Astrocyte (in vitro differentiated cells and primary cell): ENCODE results near the gene MUC4. TPM values are rescaled to one million over a fixed set of nuclear protein-coding genes. Genes with fewer than 3 reads are reported as not detected.
"Not testable (repeated sequence)": the region's sequence is repeated elsewhere in the genome, so short reads cannot be mapped to it uniquely, and the experiment has no call there.

Experiments
- DNase-seq: peaks from one replicate; pipeline ENCODE4 v3.0.0-alpha.2; 2010; ENCODE audit warnings: low read depth
- FAIRE-seq: peaks from 2 replicates; lab custom pipeline; 2011; peaks lifted over from hg19 to GRCh38; lab: Jason Lieb, UNC
- H2AFZ ChIP-seq: 2 replicates; pipeline ENCODE4 v1.6.0; 2012; ENCODE audit warnings: low read depth, low read length, inconsistent platforms
- H3K27ac ChIP-seq: 2 replicates; pipeline ENCODE4 v1.5.1; 2011; ENCODE audit warnings: low read depth, low read length, inconsistent platforms
- H3K27me3 ChIP-seq: 2 replicates; pipeline ENCODE4 v1.6.0; 2011; ENCODE audit warnings: low read length, inconsistent platforms; ENCODE audit not compliant: insufficient read depth
- H3K36me3 ChIP-seq: 2 replicates; pipeline ENCODE4 v1.5.1; 2011; ENCODE audit warnings: low read length, inconsistent platforms; ENCODE audit not compliant: insufficient read depth
- H3K4me1 ChIP-seq: 2 replicates; pipeline ENCODE4 v1.5.1; 2011; ENCODE audit warnings: low read length, inconsistent platforms; ENCODE audit not compliant: insufficient read depth
- H3K4me2 ChIP-seq: 2 replicates; pipeline ENCODE4 v1.6.0; 2012; ENCODE audit warnings: low read length, inconsistent platforms
- H3K4me3 ChIP-seq: 2 replicates; pipeline ENCODE4 v1.5.1; 2011; ENCODE audit warnings: low read depth, mild to moderate bottlenecking, low read length, inconsistent platforms; ENCODE audit not compliant: insufficient read depth
- H3K79me2 ChIP-seq: 2 replicates; pipeline ENCODE4 v1.6.0; 2012; ENCODE audit warnings: mild to moderate bottlenecking, low read length, inconsistent platforms; ENCODE audit not compliant: insufficient read depth
- H3K9ac ChIP-seq: 2 replicates; pipeline ENCODE4 v1.6.0; 2012; ENCODE audit warnings: mild to moderate bottlenecking, low read length, inconsistent platforms
- H3K9me3 ChIP-seq: 2 replicates; pipeline ENCODE4 v1.5.1; 2012; ENCODE audit warnings: low read depth, mild to moderate bottlenecking, low read length, inconsistent platforms; ENCODE audit not compliant: insufficient read depth
- H4K20me1 ChIP-seq: 2 replicates; pipeline ENCODE4 v1.6.0; 2012; ENCODE audit warnings: low read length, inconsistent platforms; ENCODE audit not compliant: insufficient read depth
- H3K27ac Mint-ChIP-seq: one replicate; pipeline ENCODE4 v1.8.0; 2021; ENCODE audit warnings: mild to moderate bottlenecking, mixed read lengths; ENCODE audit not compliant: unreplicated experiment
- H3K27me3 Mint-ChIP-seq: one replicate; pipeline ENCODE4 v1.8.0; 2021; ENCODE audit warnings: low read depth, mixed read lengths; ENCODE audit not compliant: unreplicated experiment
- H3K36me3 Mint-ChIP-seq: one replicate; pipeline ENCODE4 v1.8.0; 2021; ENCODE audit warnings: low read depth, mixed read lengths; ENCODE audit not compliant: unreplicated experiment
- H3K4me1 Mint-ChIP-seq: one replicate; pipeline ENCODE4 v1.8.0; 2021; ENCODE audit warnings: low read depth, mixed read lengths; ENCODE audit not compliant: unreplicated experiment
- H3K4me3 Mint-ChIP-seq: one replicate; pipeline ENCODE4 v1.8.0; 2021; ENCODE audit warnings: mild to moderate bottlenecking, moderate library complexity, mixed read lengths; ENCODE audit not compliant: unreplicated experiment
- H3K9me3 Mint-ChIP-seq: one replicate; pipeline ENCODE4 v1.8.0; 2021; ENCODE audit warnings: mild to moderate bottlenecking, mixed read lengths; ENCODE audit not compliant: unreplicated experiment
- CTCF ChIP-seq: IDR thresholded peaks from 2 replicates; pipeline ENCODE4 v1.5.1; 2011; ENCODE audit warnings: low read depth, mild to moderate bottlenecking, inconsistent platforms, low read length, moderate library complexity; ENCODE audit not compliant: insufficient read depth
- EZH2 ChIP-seq: IDR thresholded peaks from 2 replicates; pipeline ENCODE4 v1.6.1; 2012; ENCODE audit warnings: mild to moderate bottlenecking, low read length, inconsistent platforms; ENCODE audit not compliant: insufficient read depth
- total RNA-seq: library from RNA; stranded (reverse); gene quantifications from 2 replicates; pipeline ENCODE4 v1.2.1, GENCODE V29; 2021

Gene MUC4
- total RNA-seq, 1 donor from 2014 or later, result 0.05 TPM

- no peak overlapping the region for H3K4me3 ChIP-seq
- Mint-ChIP-seq H3K4me1 (no peaks in the 10 kb centered on the region), H3K27ac (no peak overlapping the region), H3K36me3 (no peaks in the 10 kb centered on the region), H3K27me3 (peaks cover 43% of the 10 kb centered on the region), H3K4me3 (no peak overlapping the region), H3K9me3 (peaks cover 9% of the 10 kb centered on the region)
- peaks cover 23% of the 10 kb centered on the region for H3K27me3 ChIP-seq
- H3K9ac ChIP-seq, result no peak overlapping the region
- H3K36me3 ChIP-seq, result no peaks in the 10 kb centered on the region
- no peak overlapping the region for H2AFZ ChIP-seq
- no peaks in the 10 kb centered on the region for H3K4me1 ChIP-seq
- FAIRE-seq (no peak), DNase-seq (no peak)
- no peak overlapping the region for H3K4me2 ChIP-seq
- H3K9me3 ChIP-seq, result no peaks in the 10 kb centered on the region
- no peaks in the 10 kb centered on the region for H3K79me2 ChIP-seq
- no peaks in the 10 kb centered on the region for H4K20me1 ChIP-seq
- TF ChIP-seq CTCF, result no peak
- TF ChIP-seq EZH2, result no peak
- no peak overlapping the region for H3K27ac ChIP-seq
These were observed 67.3 kb downstream of the MUC4 start for GRCh38 chr3:195744437-195744836.

- H3K36me3 ChIP-seq, result no peaks in the 10 kb centered on the region
- no peak overlapping the region for H3K27ac ChIP-seq
- FAIRE-seq, result no peak
- no peak overlapping the region for H3K4me2 ChIP-seq
- no peak overlapping the region for H3K9ac ChIP-seq
- H3K4me3 ChIP-seq, result no peak overlapping the region
- H3K36me3 Mint-ChIP-seq, result no peaks in the 10 kb centered on the region
- H2AFZ ChIP-seq, result no peak overlapping the region
- peaks cover 40% of the 10 kb centered on the region for H3K27me3 Mint-ChIP-seq
- no peak overlapping the region for H3K27ac Mint-ChIP-seq
- no peak for TF ChIP-seq EZH2
- TF ChIP-seq CTCF, result no peak
- H3K9me3 Mint-ChIP-seq, result no peaks in the 10 kb centered on the region
- H3K4me1 ChIP-seq, result no peaks in the 10 kb centered on the region
- DNase-seq, result no peak
- no peaks in the 10 kb centered on the region for H3K79me2 ChIP-seq
- no peaks in the 10 kb centered on the region for H3K4me1 Mint-ChIP-seq
- no peaks in the 10 kb centered on the region for H3K9me3 ChIP-seq
- H3K4me3 Mint-ChIP-seq, result no peak overlapping the region
- H3K27me3 ChIP-seq, result peaks cover 26% of the 10 kb centered on the region
- H4K20me1 ChIP-seq, result no peaks in the 10 kb centered on the region
These were observed 72.1 kb downstream of the MUC4 start for GRCh38 chr3:195739561-195740111.

- H3K36me3 Mint-ChIP-seq, result no peaks in the 10 kb centered on the region
- H3K4me1 Mint-ChIP-seq, result no peaks in the 10 kb centered on the region
- Histone ChIP-seq H4K20me1 (no peaks in the 10 kb centered on the region), H3K4me2 (no peak overlapping the region), H3K36me3 (no peaks in the 10 kb centered on the region), H3K9me3 (no peaks in the 10 kb centered on the region), H3K27me3 (peaks cover 23% of the 10 kb centered on the region), H3K4me3 (no peak overlapping the region), H3K9ac (no peak overlapping the region), H3K79me2 (no peaks in the 10 kb centered on the region), H3K27ac (no peak overlapping the region), H2AFZ (no peak overlapping the region), H3K4me1 (no peaks in the 10 kb centered on the region)
- no peaks in the 10 kb centered on the region for H3K9me3 Mint-ChIP-seq
- H3K4me3 Mint-ChIP-seq, result no peak overlapping the region
- TF ChIP-seq CTCF, result no peak
- TF ChIP-seq EZH2, result no peak
- H3K27me3 Mint-ChIP-seq, result peaks cover 35% of the 10 kb centered on the region
- DNase-seq (no peak), FAIRE-seq (no peak)
- H3K27ac Mint-ChIP-seq, result no peak overlapping the region
These were observed 73.3 kb downstream of the MUC4 start for GRCh38 chr3:195738274-195739044.

GRCh38 chr3:195737782-195738181 lies 73.9 kb downstream of the MUC4 start:
- H4K20me1 ChIP-seq, FAIRE-seq, H3K4me3 ChIP-seq, H3K9me3 Mint-ChIP-seq, H3K4me1 ChIP-seq, H3K27ac Mint-ChIP-seq, H2AFZ ChIP-seq, H3K9me3 ChIP-seq, H3K9ac ChIP-seq, H3K4me2 ChIP-seq, H3K79me2 ChIP-seq, H3K36me3 Mint-ChIP-seq, H3K27ac ChIP-seq, DNase-seq, H3K4me1 Mint-ChIP-seq, H3K4me3 Mint-ChIP-seq, H3K36me3 ChIP-seq: not testable (repeated sequence)
- H3K27me3 Mint-ChIP-seq, result peaks cover 40% of the 10 kb centered on the region
- H3K27me3 ChIP-seq, result peaks cover 20% of the 10 kb centered on the region
